GM21515 (cell line): ENCODE measurements around the gene CDH3.

Experiments
- ATAC-seq: cut with Tn5 transposase; IDR thresholded peaks from one replicate; pipeline ENCODE4 v1.9.1; 2021; ENCODE audit not compliant: unreplicated experiment

CDH3 gene

GRCh38 chr16:68646953-68647659 is 2.0 kb downstream of the CDH3 start:
- no peak for ATAC-seq

GRCh38 chr16:68651136-68651535 is 6.0 kb downstream of the CDH3 start:
- ATAC-seq, result no peak

- no peak for ATAC-seq
Measured at GRCh38 chr16:68652659-68653058, 7.5 kb downstream of the CDH3 start.

- no peak for ATAC-seq
Measured at GRCh38 chr16:68655806-68656205, 10.7 kb downstream of the CDH3 start.

GRCh38 chr16:68656751-68657150 is 11.6 kb downstream of the CDH3 start:
- no peak for ATAC-seq

- no peak for ATAC-seq
Measured at GRCh38 chr16:68658341-68658973, 13.3 kb downstream of the CDH3 start.

- ATAC-seq, result no peak
Measured at GRCh38 chr16:68658974-68659360, 13.9 kb downstream of the CDH3 start.

- no peak for ATAC-seq
Measured at GRCh38 chr16:68659412-68660358, 14.6 kb downstream of the CDH3 start.

GRCh38 chr16:68660359-68660795 is 15.3 kb downstream of the CDH3 start:
- no peak for ATAC-seq

GRCh38 chr16:68662035-68662434 is 16.9 kb downstream of the CDH3 start:
- no peak for ATAC-seq

GRCh38 chr16:68664297-68664696 is 19.2 kb downstream of the CDH3 start:
- ATAC-seq, result no peak

GRCh38 chr16:68665501-68665900 is 20.4 kb downstream of the CDH3 start:
- ATAC-seq, result no peak

GRCh38 chr16:68668266-68668665 is 23.2 kb downstream of the CDH3 start:
- ATAC-seq, result no peak

GRCh38 chr16:68676113-68676860 is 31.2 kb downstream of the CDH3 start:
- no peak for ATAC-seq

- ATAC-seq, result no peak
Measured at GRCh38 chr16:68681038-68681437, 35.9 kb downstream of the CDH3 start.

- no peak for ATAC-seq
Measured at GRCh38 chr16:68685685-68686478, 40.8 kb downstream of the CDH3 start.

- no peak for ATAC-seq
Measured at GRCh38 chr16:68686905-68687304, 41.8 kb downstream of the CDH3 start.

GRCh38 chr16:68689921-68690320 is 44.8 kb downstream of the CDH3 start:
- ATAC-seq, result no peak

GRCh38 chr16:68695575-68695974 is 50.5 kb downstream of the CDH3 start:
- no peak for ATAC-seq

- no peak for ATAC-seq
Measured at GRCh38 chr16:68696514-68696913, 51.4 kb downstream of the CDH3 start.
